GM23338 (cell line): ENCODE data around the gene SEMA4C. TPM values are rescaled to one million over a fixed set of nuclear protein-coding genes. Genes with fewer than 3 reads are reported as not detected.

ENCODE experiments used
- ATAC-seq: fragments of 200-7000 bp; cut with Tn5 transposase; 3 replicates; pipeline ENCODE4 v1.9.1; 2020
- DNase-seq: peaks from one replicate; pipeline ENCODE4 v3.0.0-alpha.2; 2015; ENCODE audit warnings: low spot score
- H2AFZ ChIP-seq: fragments of 200-600 bp; sonication (generic); 2 replicates; pipeline ENCODE4 v1.8.0; 2016; ENCODE audit warnings: antibody characterized with exemption, mild to moderate bottlenecking, moderate library complexity
- H3F3A ChIP-seq: fragments of 200-600 bp; sonication (generic); replicated peaks from 2 replicates; pipeline ENCODE4 v1.8.0; 2017; ENCODE audit warnings: antibody characterized with exemption, mixed run types, low read depth
- H3K27ac ChIP-seq: fragments of 200-600 bp; sonication (generic); 2 replicates; pipeline ENCODE4 v1.6.1; 2016; ENCODE audit warnings: low read depth
- H3K27me3 ChIP-seq: fragments of 200-600 bp; sonication (generic); 2 replicates; pipeline ENCODE4 v1.8.0; 2016; ENCODE audit warnings: mild to moderate bottlenecking, mixed run types, moderate library complexity; ENCODE audit not compliant: insufficient read depth
- H3K36me3 ChIP-seq: fragments of 200-600 bp; sonication (generic); 2 replicates; pipeline ENCODE4 v1.8.0; 2016; ENCODE audit warnings: mild to moderate bottlenecking; ENCODE audit not compliant: insufficient read depth
- H3K4me1 ChIP-seq: fragments of 200-600 bp; sonication (generic); 2 replicates; pipeline ENCODE4 v1.8.0; 2016; ENCODE audit warnings: mild to moderate bottlenecking, moderate library complexity; ENCODE audit not compliant: insufficient read depth
- H3K4me2 ChIP-seq: fragments of 200-600 bp; sonication (generic); 2 replicates; pipeline ENCODE4 v1.7.1; 2017; ENCODE audit warnings: mixed run types
- H3K4me3 ChIP-seq: fragments of 200-600 bp; sonication (generic); 2 replicates; pipeline ENCODE4 v1.6.1; 2016; ENCODE audit warnings: mixed run types
- H3K79me2 ChIP-seq: fragments of 200-600 bp; sonication (generic); replicated peaks from 2 replicates; pipeline ENCODE4 v1.8.0; 2017; ENCODE audit warnings: mild to moderate bottlenecking; ENCODE audit not compliant: insufficient read depth
- H3K9me2 ChIP-seq: fragments of 200-600 bp; sonication (generic); 2 replicates; pipeline ENCODE4 v1.8.0; 2017; ENCODE audit not compliant: insufficient read depth
- H4K20me1 ChIP-seq: fragments of 200-600 bp; sonication (generic); replicated peaks from 2 replicates; pipeline ENCODE4 v1.8.0; 2017; ENCODE audit warnings: mild to moderate bottlenecking; ENCODE audit not compliant: insufficient read depth
- H3K27ac Mint-ChIP-seq: 2 replicates; pipeline ENCODE4 v1.8.0; 2020; ENCODE audit warnings: inconsistent platforms, mild to moderate bottlenecking, moderate library complexity, mixed read lengths
- H3K27me3 Mint-ChIP-seq: 3 replicates; pipeline ENCODE4 v1.8.0; 2022; ENCODE audit warnings: low read depth, mild to moderate bottlenecking, moderate library complexity, mixed read lengths, inconsistent platforms; ENCODE audit not compliant: insufficient read depth, poor library complexity
- H3K36me3 Mint-ChIP-seq: 3 replicates; pipeline ENCODE4 v1.8.0; 2021; ENCODE audit warnings: low read depth, mild to moderate bottlenecking, inconsistent platforms, moderate library complexity, mixed read lengths
- H3K4me1 Mint-ChIP-seq: 3 replicates; pipeline ENCODE4 v1.8.0; 2020; ENCODE audit warnings: mild to moderate bottlenecking, inconsistent platforms, mixed read lengths
- H3K4me3 Mint-ChIP-seq: 3 replicates; pipeline ENCODE4 v1.8.0; 2021; ENCODE audit warnings: moderate library complexity, mild to moderate bottlenecking, inconsistent platforms, mixed read lengths
- H3K9me3 Mint-ChIP-seq: 3 replicates; pipeline ENCODE4 v1.8.0; 2020; ENCODE audit warnings: moderate library complexity, mild to moderate bottlenecking, inconsistent platforms, mixed read lengths
- CREB1 ChIP-seq: fragments of 250-450 bp; sonication (Bioruptor Pico); IDR thresholded peaks from 2 replicates; pipeline ENCODE4 v1.5.0; 2020; ENCODE audit warnings: low read depth, mild to moderate bottlenecking, moderate library complexity
- CTCF ChIP-seq, 2 experiments: fragments of 200-600 bp in 1 of 2; sonication (generic) in 1 of 2; conservative IDR thresholded peaks; 2 replicates each; pipeline versions ENCODE4 v1.5.1 to v1.6.1; 2016 to 2017; ENCODE audit warnings: antibody characterized with exemption in 2 of 2, low read depth in 2 of 2, mild to moderate bottlenecking in 2 of 2, moderate library complexity in 1 of 2
- ETS1 ChIP-seq: IDR thresholded peaks from 2 replicates; pipeline ENCODE4 v1.6.1; 2016; ENCODE audit warnings: antibody characterized with exemption
- EZH2 ChIP-seq: fragments of 200-600 bp; sonication (generic); IDR thresholded peaks from one replicate; pipeline ENCODE4 v1.8.0; 2017; ENCODE audit warnings: antibody characterized with exemption, mild to moderate bottlenecking, low read depth; ENCODE audit not compliant: unreplicated experiment
- EZH2phosphoT487 ChIP-seq: fragments of 200-600 bp; sonication (generic); IDR thresholded peaks from one replicate; pipeline ENCODE4 v1.8.1; 2018; ENCODE audit warnings: antibody characterized with exemption; ENCODE audit not compliant: unreplicated experiment
- JUNB ChIP-seq: IDR thresholded peaks from one replicate; pipeline ENCODE4 v1.6.1; 2016; ENCODE audit warnings: antibody characterized with exemption; ENCODE audit not compliant: unreplicated experiment
- NANOG ChIP-seq: IDR thresholded peaks from 2 replicates; pipeline ENCODE4 v1.6.1; 2016; ENCODE audit warnings: antibody characterized with exemption, borderline replicate concordance
- POLR2AphosphoS5 ChIP-seq: IDR thresholded peaks from 2 replicates; pipeline ENCODE4 v1.6.1; 2016; ENCODE audit warnings: antibody characterized with exemption, low read depth
- REST ChIP-seq: IDR thresholded peaks from one replicate; pipeline ENCODE4 v1.6.1; 2018; ENCODE audit warnings: antibody characterized with exemption; ENCODE audit not compliant: unreplicated experiment
- STAT1 ChIP-seq: IDR thresholded peaks from one replicate; pipeline ENCODE4 v1.6.1; 2016; ENCODE audit warnings: antibody characterized with exemption; ENCODE audit not compliant: unreplicated experiment
- ZNF114 ChIP-seq: fragments of 250-450 bp; sonication (Bioruptor Pico); IDR thresholded peaks from 2 replicates; pipeline ENCODE4 v1.5.0; 2020; ENCODE audit warnings: mild to moderate bottlenecking, moderate library complexity
- ZNF331 ChIP-seq: fragments of 250-450 bp; sonication (Bioruptor Pico); IDR thresholded peaks from 2 replicates; pipeline ENCODE4 v1.5.0; 2020; ENCODE audit warnings: low read depth, mild to moderate bottlenecking, moderate library complexity
- polyA plus RNA-seq: library from polyadenylated mRNA; unstranded; fragments of >200 nt; fragmentation: Nextera tagmentation; extraction: Ambion mirVana; gene quantifications from 2 replicates; pipeline ENCODE4 v1.2.1, GENCODE V29; 2016
- total RNA-seq: library from RNA; depleted of rRNA; stranded (reverse); fragments of >200 nt; shearing (Covaris generic); gene quantifications from 2 replicates; pipeline ENCODE4 v1.2.3, GENCODE V29; 2014

SEMA4C gene
- total and polyA plus RNA-seq, 2 experiments from 2014 or later: 16.8 to 80.7 TPM

GRCh38 chr2:96872591-96873349, 2.9 kb upstream of the SEMA4C start:
- peaks cover 52% of the 10 kb centered on the region for H3K4me1 ChIP-seq
- Mint-ChIP-seq H3K4me1 (peaks cover 60% of the 10 kb centered on the region), H3K36me3 (peaks cover 5% of the 10 kb centered on the region; the same call in 2 of the 3 replicates), H3K27ac (no peak overlapping the region), H3K9me3 (no peaks in the 10 kb centered on the region), H3K27me3 (peaks cover 29% of the 10 kb centered on the region), H3K4me3 (no peak overlapping the region)
- no peaks in the 10 kb centered on the region for H3K9me2 ChIP-seq
- H3K4me2 ChIP-seq: peak overlapping the region; percentile 65; the same call in 1 of the 2 replicates
- H3K27ac ChIP-seq: no peak overlapping the region
- no peaks in the 10 kb centered on the region for H4K20me1 ChIP-seq
- H2AFZ ChIP-seq: no peak overlapping the region
- no peak overlapping the region for H3K4me3 ChIP-seq
- H3K36me3 ChIP-seq: no peaks in the 10 kb centered on the region
- no peaks in the 10 kb centered on the region for H3K27me3 ChIP-seq
- H3F3A ChIP-seq: 0 out of 2 replicates have a peak, but pooled peaks cover 12% of the 10 kb centered on the region
- ATAC-seq (no peak), DNase-seq (peak; percentile 69)
- no peak for TF ChIP-seq ETS1
- TF ChIP-seq STAT1: no peak
- TF ChIP-seq EZH2phosphoT487: no peak
- no peak for TF ChIP-seq REST
- peaks cover 12% of the 10 kb centered on the region for H3K79me2 ChIP-seq

- Mint-ChIP-seq H3K9me3 (no peaks in the 10 kb centered on the region), H3K27me3 (peaks cover 29% of the 10 kb centered on the region), H3K4me1 (peaks cover 58% of the 10 kb centered on the region), H3K36me3 (peaks cover 21% of the 10 kb centered on the region), H3K27ac (no peak overlapping the region; the same call in 1 of the 2 replicates), H3K4me3 (peak overlapping the region; percentile 79)
- no peak for ATAC-seq
- Histone ChIP-seq H3K4me1 (peaks cover 48% of the 10 kb centered on the region), H3F3A (0 out of 2 replicates have a peak, but pooled peaks cover 12% of the 10 kb centered on the region), H4K20me1 (no peaks in the 10 kb centered on the region), H3K4me2 (peak overlapping the region; percentile 90), H3K4me3 (peak overlapping the region; percentile 90), H3K79me2 (peaks cover 32% of the 10 kb centered on the region), H3K27ac (no peak overlapping the region), H3K36me3 (no peaks in the 10 kb centered on the region), H3K9me2 (no peaks in the 10 kb centered on the region), H2AFZ (peak overlapping the region; percentile 47; the same call in 1 of the 2 replicates), H3K27me3 (no peaks in the 10 kb centered on the region)
- DNase-seq: peak; percentile 34
- TF ChIP-seq ZNF331 (CRISPR knock-in tag) (no peak), EZH2phosphoT487 (no peak), CREB1 (CRISPR knock-in tag) (no peak), POLR2AphosphoS5 (no peak), STAT1 (no peak), JUNB (no peak), CTCF (conservative IDR thresholded peaks at IDR 0.05; ENCODE audit: low read depth in 2 of 2) (no peak), ETS1 (no peak), NANOG (no peak), EZH2 (no peak), ZNF114 (no peak)
Observed at GRCh38 chr2:96870626-96871255, 861 bp upstream of the SEMA4C start.
